ENCODE measurements around the gene SLA2.
"Not testable (repeated sequence)": the region's sequence is repeated elsewhere in the genome, so short reads cannot be mapped to it uniquely, and the experiment has no call there.

Gene SLA2, protein sequence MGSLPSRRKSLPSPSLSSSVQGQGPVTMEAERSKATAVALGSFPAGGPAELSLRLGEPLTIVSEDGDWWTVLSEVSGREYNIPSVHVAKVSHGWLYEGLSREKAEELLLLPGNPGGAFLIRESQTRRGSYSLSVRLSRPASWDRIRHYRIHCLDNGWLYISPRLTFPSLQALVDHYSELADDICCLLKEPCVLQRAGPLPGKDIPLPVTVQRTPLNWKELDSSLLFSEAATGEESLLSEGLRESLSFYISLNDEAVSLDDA

DNA sequence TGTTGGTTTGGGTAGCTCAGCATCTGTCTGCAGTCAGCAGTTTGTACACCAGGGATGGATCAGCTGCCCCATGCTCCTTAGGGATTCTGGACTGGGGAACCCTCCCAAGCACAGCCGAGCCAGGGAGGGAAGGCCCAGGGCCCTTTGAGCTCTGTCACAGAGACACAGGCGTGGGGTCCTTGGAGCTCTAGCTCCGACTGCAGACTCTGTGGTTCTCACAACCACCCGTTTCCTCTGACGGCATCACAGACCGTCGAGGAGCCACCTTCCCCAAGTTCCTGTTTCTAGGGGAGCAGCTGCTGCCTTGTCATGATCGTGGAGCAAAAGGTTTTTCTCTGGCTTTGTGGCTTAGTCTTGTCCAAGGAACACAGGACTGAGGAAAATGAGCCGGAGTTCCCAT lies at the start of gene SLA2:
Gene SLA2 (minus strand): TSS at position 199 of the 400 bp plus-strand sequence. CDS start 4,861 bp downstream, outside the sequence.
- no peak for DNase-seq (ENCODE audit: low read depth in 2 of 2)

DNA sequence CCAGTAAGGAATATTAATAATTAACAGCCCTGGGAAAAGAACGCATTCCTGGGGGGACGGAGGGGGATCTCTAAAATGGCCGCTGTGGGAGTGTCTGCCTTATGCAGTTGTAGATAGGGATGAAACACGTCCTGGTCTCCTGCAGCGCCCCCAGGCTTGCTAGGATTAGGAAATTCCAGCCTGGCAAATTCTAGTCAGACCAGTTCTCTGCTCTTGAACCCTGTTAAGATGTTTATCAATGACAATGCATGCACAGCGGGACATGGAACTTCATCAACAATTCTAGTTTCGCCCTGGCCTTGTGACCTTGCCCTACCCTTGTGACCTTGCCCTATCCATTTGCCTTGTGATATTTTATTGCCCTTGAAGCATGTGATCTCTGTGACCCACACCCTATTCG lies 49.5 kb upstream of the SLA2 start:
- not testable (repeated sequence) for DNase-seq (ENCODE audit: low read depth in 2 of 2)

DNA sequence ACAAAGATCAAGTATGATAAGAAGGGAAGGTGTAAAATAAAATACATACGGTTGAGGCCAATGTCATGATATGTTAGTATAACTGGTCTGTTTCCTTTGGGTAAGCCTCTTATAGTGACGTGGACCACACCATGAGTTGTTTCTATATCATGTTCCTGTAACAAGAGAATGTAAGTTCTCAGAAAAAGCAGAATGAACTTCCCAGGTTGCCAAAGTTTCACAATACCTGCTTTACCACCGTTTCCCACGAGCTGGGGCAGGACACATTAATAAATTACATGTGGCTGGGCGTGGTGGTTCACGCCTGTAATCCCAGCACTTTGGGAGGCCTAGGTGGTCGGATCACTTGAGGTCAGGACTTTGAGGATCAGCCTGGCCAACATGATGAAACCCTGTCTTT lies 42.6 kb upstream of the SLA2 start:
- DNase-seq (ENCODE audit: low read depth in 2 of 2) = no peak

DNA sequence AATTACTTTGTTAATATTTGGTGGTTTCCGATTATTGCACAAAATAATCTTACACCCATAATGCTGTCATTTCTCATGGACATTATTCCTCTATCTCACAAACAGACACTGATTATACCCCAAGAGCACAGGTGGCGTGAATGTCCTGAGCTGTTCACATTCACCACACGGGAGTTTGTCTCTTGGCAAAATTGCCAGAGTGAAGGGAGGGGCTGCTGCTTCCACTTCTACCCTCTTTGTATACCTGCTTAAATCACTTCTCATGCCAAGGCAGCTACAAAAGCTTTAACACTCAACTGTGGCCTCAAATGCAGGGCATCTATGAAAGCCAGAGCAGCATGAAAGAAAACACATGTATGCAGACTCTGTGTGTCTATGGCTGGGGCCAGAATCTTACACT lies 41.9 kb upstream of the SLA2 start:
- no peak for DNase-seq (ENCODE audit: low read depth in 2 of 2)

DNA sequence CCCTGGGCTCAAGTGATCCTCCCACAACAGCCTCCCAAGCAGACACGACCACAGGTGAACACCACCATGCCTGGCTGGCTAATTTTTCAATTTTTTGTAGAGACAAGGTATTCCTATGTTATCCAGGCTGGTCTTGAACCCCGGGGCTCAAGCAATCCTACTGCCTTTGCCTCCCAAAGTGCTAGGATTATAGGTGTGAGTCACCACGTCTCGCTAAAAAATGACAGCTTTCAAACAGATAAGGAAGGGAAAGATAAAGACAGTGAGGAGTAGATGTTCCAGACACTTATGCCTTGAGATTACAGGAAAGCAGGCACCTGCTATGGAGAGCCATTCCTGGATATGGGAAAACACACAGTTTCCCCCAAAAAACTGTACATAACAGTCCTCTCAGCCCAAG lies 40.9 kb upstream of the SLA2 start:
- no peak for DNase-seq (ENCODE audit: low read depth in 2 of 2)

DNA sequence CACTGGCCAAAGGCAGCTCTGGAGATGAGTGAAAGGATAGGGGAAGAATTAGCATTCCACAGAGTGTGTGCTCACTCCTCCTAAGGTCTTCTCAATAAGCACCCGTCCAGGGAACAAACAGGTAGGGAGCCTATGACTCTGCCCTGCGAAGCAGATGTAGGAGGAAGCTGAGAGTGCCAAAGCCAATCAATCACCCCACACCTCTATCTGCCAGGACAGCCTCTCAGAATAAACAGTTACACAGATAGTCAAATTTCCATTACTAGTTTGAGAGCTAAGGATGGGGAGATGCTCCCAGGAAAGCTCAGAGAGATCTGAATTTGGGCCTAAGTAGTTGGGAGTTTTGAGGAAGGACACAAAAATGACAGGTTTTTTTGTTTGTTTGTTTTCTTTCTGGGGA lies 40.5 kb upstream of the SLA2 start:
- DNase-seq (ENCODE audit: low read depth in 2 of 2) = no peak

DNA sequence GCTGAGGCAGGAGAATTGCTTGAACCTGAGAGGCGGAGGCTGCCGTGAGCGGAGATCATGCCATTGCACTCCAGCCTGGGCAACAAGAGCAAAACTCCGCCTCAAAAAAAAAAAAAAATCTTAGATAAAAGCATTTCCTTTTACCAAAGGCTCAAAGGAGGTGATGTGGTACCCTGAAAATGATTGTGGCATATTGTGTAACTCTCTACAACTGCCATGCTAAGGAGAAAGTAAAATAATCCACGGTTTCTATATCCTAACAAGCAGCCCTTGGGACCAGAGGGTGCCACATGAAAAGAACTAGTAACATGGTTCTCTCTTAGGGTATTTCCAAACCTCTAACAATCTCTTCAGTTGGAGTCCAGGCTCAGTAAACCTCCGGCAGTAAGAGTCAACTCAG lies 38.8 kb upstream of the SLA2 start:
- DNase-seq (ENCODE audit: low read depth in 2 of 2) = no peak

DNA sequence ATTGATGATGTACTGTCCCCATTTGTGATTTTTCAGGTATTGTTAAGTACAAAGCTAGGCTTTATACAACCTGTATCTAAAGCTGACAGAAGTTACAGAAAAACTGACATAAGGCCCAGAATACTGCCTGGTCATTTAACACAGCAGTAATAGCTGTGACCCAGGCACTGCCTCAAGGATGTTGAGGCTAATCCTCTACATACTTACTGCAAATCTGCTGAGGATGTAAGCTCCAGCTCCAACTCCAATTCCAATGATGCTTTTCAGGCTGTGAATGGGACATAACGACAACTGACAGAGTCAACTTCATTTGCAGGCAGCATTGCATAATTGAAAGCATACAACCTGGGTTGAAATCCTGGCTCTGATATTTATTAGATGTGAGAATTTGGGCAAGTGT lies 36.3 kb upstream of the SLA2 start:
- DNase-seq (ENCODE audit: low read depth in 2 of 2) = no peak

DNA sequence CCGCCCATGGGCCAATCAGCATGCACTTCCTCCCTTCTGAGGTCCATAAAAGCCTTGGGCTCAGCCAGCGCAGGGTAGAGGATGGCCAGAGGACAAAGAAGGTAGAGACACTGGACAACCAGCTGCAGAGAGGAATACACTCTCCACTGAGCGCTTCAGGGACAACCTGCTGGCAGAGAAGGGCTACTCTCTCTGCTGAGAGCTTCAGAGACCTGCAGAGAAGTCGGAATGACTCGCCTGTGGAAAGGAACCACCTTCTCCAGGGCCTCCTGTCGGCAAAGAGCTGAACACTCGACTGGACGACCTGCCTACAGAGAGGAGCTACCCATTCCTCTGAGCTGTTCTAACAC lies 31.4 kb upstream of the SLA2 start:
- DNase-seq (ENCODE audit: low read depth in 2 of 2) = no peak

DNA sequence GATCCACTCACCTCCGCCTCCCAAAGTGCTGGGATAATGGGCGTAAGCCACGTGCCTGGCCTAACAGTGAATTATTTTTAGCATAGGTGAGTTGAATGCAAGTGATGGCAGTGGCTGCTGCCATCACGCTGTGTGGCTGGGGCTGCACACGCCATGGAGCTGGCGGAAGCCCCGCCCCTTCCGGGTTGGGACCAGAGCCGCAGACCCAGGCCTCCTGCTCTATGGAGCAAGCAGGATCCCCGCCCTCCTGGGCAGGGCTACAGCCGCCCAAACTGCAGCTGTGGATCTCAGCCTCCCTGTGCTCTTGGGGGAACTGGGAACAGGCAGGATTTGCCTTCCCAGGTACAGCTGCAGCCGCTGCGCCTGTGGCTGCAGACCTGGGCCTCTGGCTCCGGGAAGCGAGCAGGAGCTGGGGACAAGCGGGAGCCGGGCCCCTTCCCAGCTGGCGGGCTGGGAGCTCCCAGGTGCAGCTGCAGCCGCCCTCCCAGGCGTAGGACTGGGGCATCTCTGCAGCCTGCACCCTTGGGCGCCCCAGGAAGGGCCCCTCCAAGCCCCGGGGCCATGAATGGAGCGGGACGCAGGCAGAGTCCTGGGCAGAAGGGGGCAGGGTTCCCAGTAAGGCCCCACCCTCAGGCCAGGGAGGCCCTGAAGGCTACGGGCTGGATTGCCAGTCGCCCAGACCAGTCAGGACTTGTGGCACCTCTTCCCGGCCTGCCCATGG lies 30.9 kb upstream of the SLA2 start:
- no peak for DNase-seq (ENCODE audit: low read depth in 2 of 2)

DNA sequence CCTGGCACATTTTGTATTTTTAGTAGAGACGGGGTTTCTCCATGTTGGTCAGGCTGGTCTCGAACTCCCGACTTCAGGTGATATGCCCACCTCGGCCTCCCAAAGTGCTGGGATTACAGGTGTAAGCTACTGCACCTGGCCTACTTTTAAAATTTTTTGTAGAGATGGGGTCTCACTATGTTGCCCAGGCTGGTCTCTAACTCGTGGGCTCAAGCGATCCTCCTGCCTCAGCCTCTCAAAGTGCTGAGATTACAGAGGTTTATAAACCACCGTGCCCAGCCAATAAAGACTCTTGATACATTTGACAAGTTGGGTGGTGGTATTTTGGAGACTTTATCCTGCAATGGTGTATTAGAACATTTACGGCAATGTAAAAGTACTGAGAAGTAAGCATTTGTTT lies 29.5 kb upstream of the SLA2 start:
- DNase-seq (ENCODE audit: low read depth in 2 of 2) = not testable (repeated sequence)

DNA sequence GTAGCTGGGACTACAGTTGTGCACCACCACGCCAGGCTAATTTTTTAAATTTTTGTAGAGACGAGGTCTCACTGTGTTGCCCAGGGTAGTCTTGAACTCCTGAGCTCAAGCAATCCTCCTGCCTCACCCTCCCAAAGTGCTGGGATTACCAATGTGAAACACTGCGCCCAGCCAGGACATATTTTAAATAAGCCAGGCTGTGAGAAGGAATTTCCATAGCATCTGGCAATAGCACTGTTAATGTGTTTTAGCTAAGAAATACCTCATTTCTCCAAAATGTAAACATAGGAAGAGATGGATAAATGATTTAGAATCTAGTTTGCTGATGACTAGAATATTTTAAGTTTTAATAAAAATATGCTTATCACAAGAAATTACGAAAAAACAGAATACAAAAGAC lies 27.0 kb upstream of the SLA2 start:
- DNase-seq (ENCODE audit: low read depth in 2 of 2) = no peak

DNA sequence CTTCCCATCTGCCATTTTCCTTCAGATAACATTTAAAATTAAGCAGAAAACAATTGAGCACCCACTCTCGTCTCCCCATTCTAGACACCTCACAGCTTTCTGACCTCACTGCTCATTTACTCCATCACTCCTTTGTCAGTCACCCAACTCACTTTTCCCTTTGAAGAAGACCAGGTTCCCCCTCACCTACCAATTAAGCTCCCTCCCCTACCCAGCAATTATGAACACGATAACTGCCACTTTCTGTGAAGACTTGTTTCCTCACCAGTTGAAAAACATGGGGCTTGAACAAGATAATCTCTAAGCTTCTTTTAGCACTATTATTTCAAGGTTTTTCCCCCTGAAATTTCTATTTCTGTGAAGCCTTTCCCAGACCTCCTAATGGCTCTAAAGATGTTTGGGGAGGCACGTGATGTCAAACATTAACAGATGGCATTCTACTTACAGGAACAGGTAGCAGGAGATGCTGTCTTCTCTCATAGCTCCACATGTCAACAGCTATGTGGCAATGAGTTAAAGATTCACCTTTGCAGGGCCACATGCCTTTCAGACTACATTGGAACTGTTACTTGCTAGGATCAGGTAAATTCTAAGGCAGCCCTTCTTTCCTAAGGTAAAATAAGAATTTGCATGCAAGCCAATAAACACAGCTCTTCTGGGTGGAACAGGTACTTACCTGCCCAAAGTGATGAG lies 24.8 kb upstream of the SLA2 start:
- DNase-seq (ENCODE audit: low read depth in 2 of 2) = no peak

DNA sequence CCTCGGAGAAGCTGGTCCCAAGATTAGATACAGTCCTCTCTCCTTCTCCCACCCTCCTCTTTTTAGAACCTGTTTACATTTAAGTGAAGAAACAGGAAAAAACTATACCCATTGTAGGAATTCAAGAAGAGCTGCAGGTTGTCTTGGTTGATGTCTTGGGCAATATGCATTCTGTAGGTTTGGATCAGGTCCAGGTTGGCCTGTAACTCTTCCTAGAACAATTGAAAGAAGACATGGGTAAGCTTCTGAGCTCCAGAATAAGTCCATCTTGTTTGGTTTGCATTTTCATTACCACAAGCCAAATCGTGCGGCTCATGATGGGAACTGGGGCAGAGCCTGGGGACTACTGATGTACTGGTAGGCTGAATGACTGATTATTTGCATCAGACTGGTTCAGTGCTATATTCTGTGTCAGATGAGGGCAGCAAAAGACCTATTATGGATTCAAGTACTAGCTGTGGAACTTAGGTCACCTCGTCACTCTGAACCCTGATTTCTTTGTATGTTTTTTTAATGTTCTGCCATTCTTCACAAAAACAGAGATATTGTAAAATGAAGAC lies 20.3 kb upstream of the SLA2 start:
- no peak for DNase-seq (ENCODE audit: low read depth in 2 of 2)

DNA sequence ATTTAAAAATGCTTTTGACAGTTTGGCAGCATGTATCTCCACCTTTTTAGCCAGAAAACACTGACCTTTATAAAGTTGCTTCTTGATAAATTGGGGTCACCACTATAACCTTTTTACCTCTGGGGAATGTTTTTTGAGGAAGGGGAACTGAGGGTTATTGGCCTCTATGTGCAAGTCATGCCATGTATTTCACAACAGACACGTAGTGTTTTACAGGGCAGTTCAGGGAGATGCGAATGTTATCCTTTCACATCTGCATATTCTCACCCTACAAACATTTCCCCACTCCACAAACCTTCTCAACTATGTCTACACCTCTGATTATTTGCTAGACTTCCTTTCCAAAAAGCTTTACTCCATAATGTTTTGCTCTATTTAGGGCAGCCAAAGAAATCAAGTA lies 17.0 kb upstream of the SLA2 start:
- DNase-seq (ENCODE audit: low read depth in 2 of 2) = no peak

DNA sequence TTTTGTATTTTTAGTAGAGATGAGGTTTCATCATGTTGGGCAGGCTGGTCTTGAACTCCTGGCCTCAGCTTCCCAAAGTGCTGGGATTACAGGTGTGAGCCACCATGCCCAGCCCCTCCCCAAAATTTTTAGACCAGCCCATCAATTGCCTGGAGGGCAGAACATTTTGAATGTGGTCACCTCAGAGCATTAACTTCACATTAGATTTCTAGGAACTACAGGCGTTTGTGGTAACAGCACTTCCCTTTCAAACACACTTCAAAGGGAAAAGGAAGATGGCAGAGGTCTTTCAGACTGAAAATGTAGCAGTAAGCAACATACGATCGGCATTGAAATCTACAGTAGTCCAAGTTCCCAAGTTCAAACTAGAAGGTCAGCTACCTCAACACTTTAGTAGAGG lies 12.3 kb upstream of the SLA2 start:
- no peak for DNase-seq (ENCODE audit: low read depth in 2 of 2)

DNA sequence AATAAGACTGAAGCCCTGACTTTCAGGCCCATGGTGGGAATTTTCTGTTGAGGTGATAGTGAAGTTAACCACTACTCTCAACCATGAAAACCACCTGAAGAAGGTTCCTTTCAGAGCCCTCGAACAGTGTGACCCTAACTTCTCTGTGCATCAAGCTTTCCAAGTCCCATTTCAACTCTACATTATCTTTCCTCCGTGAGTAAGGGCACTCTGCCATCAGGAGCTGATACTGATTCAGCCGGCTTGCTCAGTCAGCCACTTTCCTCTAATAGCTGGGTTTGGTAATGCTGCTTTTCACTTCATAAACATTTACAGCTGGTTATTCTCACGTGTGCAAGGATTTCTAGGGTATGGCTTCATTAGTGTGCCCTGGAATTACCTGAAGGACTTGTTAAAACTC lies 10.7 kb upstream of the SLA2 start:
- no peak for DNase-seq (ENCODE audit: low read depth in 2 of 2)

DNA sequence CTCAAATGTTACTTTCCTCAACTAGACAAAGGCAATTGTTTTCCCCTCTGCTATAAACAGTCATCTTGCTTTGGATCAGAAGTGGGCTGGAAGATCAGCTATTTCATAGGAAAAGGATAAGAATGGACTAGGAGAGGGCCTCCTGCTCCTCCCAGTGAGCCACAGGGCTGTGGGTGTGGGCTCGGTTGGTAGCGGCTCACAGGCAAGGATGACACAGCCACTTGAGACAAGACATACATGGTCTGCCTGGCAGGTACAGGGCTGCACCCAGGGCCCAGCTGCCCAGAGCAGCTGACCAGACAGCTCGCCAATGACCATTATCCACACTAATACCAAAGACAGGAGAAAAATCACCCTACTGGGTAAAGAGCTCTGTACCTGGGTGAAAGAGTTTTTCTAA lies 9.0 kb upstream of the SLA2 start:
- DNase-seq (ENCODE audit: low read depth in 2 of 2) = no peak

DNA sequence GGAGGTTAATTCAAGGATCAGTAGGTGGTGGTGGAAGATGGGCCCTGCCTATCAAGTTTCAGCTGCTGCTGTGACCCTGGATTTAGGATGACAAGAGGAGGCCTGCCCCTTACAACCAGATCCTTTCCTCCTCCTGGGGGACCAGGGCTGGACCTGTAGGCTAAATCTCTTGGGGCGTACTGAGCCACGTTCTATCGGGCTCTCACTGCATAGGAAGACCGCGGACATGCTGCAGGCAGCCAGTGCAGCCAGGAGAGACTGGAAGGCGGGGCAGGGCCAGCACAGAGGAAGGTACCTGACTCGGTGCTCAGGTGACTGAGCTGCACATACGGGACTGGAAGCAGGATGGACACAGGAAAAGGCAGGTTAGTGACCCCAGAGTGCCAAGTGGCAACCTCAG lies 8.5 kb upstream of the SLA2 start:
- DNase-seq (ENCODE audit: low read depth in 2 of 2) = no peak

DNA sequence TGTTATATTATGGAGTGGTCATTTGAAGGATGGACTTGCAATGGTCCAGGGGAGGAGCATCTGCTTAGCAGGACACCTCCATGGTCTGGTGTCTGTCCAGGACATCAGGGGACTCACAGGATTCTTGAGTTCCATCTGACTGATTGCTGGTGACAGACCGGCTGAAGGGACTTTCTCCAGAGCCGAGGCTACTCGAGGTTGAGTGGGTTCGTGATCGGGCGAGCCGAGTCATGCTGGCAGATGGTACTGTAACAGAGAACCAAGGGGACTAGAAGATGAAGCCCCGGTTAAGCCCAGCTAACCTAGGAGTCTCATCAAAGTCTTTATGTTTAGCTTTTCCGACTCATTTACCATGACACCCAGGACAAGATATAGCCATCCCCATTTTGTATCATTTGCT lies 7.5 kb upstream of the SLA2 start:
- no peak for DNase-seq (ENCODE audit: low read depth in 2 of 2)

DNA sequence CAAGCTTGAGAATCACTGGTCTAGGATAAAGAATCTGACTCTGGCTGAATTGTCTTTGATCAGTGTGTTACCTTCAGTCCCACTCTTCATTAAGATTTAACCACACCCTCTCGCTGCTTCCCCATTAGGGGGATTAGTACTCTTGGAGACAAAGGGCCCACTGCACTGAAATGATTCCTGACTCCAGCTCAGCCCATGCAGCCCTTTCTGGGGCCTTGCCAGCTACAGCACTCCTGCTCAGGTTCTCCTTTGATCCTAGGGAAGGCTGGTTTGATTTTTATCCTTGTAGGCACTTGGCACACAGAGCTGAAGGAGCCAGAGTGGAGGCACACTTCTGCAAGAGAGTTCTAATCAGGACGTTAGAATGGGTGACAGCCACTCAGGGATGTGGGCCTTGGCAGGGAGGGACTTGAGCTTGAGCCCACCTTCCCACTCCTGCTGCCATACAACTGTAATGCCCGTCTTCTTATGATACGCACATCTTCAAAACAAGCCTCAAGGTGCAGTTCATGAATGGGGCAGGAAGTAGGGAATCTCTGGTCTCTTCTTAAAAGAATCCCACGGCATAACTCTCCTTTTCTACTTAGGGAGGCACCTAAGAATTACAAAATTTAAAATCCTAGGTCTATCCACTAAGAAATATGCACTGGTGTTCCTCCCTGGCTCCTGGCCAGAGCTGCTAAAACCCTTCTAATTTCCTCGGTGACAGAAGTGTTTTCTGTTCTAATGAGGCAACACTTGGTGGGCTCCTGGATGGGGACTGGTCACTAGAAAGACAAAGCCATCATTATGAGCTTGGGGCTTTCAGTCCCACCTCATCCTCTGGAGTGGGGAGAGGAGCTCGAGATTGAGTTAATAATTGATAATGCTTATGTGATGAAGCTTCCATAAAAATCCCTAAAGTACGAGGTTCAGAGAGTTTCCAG lies 1.5 kb upstream of the SLA2 start:
- no peak for DNase-seq (ENCODE audit: low read depth in 2 of 2)

DNA sequence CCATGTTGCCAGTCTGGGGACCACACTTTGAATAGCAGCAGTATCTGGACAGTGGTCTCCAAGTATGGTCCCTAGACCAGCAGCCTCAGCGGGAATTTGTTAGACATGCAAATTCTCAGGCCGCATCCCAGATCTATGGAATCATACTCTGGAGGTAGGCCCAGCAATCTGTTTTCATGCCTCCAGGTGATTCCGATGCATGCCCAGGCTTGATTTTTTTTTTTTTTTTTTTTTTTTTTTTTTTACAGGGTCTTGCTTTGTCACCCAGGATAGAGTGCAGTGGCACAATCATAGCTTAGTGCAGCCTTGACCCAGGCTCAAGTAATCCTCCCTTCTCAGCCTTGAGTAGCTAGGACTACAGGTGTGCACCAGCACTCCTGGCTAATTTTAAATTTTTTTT lies 682 bp upstream of the SLA2 start:
- no peak for DNase-seq (ENCODE audit: low read depth in 2 of 2)
